ENCODE measurements around the gene TXNDC11.

GRCh38 chr16:11683145-11683544 is 59.5 kb downstream of the TXNDC11 start:
- TF ChIP-seq POLR2A (IDR thresholded peaks at IDR 0.05; ENCODE audit: low read depth, low read length) (no peak), POLR2AphosphoS5 (IDR thresholded peaks at IDR 0.05; ENCODE audit: low read depth, low read length) (no peak)
